Stimulated activated CD4-positive, alpha-beta T cell treated with anti-CD3 and anti-CD28 coated beads, Interleukin-4, amount 100 ng/mL, for 48 hours (primary cell): ENCODE measurements around the gene HS1BP3.
A peak's percentile ranks its signal among the peaks of the same experiment; 100 is the strongest.

Experiments
- DNase-seq, 2 donors: peaks; one replicate each; pipeline ENCODE4 v3.0.0-alpha.2; 2020; ENCODE audit warnings: low read depth in 2 of 2

HS1BP3 gene

GRCh38 chr2:20585359-20585709, 65.6 kb downstream of the HS1BP3 start:
- no peak for DNase-seq

- DNase-seq: no peak
Observed at GRCh38 chr2:20584399-20585358, 66.2 kb downstream of the HS1BP3 start.

- DNase-seq: no peak
Observed at GRCh38 chr2:20584045-20584398, 66.9 kb downstream of the HS1BP3 start.

GRCh38 chr2:20583425-20583881, 67.4 kb downstream of the HS1BP3 start:
- DNase-seq: no peak

- DNase-seq: no peak
Observed at GRCh38 chr2:20582600-20583221, 68.2 kb downstream of the HS1BP3 start.

- DNase-seq: no peak
Observed at GRCh38 chr2:20580690-20581437, 70.0 kb downstream of the HS1BP3 start.

GRCh38 chr2:20579866-20580265, 71.0 kb downstream of the HS1BP3 start:
- no peak for DNase-seq

- DNase-seq: no peak
Observed at GRCh38 chr2:20578895-20579825, 71.7 kb downstream of the HS1BP3 start.

GRCh38 chr2:20578266-20578894, 72.5 kb downstream of the HS1BP3 start:
- DNase-seq: no peak

- DNase-seq: no peak
Observed at GRCh38 chr2:20577495-20578235, 73.2 kb downstream of the HS1BP3 start.

GRCh38 chr2:20576598-20577115, 74.2 kb downstream of the HS1BP3 start:
- peak in 1 of 2 donors; percentile 12 for DNase-seq

- no peak for DNase-seq
Observed at GRCh38 chr2:20575935-20576597, 74.8 kb downstream of the HS1BP3 start.

GRCh38 chr2:20575414-20575813, 75.5 kb downstream of the HS1BP3 start:
- no peak for DNase-seq

- no peak for DNase-seq
Observed at GRCh38 chr2:20574930-20575329, 76.0 kb downstream of the HS1BP3 start.

- no peak for DNase-seq
Observed at GRCh38 chr2:20574423-20574911, 76.4 kb downstream of the HS1BP3 start.

- no peak for DNase-seq
Observed at GRCh38 chr2:20573620-20574422, 77.1 kb downstream of the HS1BP3 start.

- DNase-seq: no peak
Observed at GRCh38 chr2:20572221-20572620, 78.7 kb downstream of the HS1BP3 start.

- DNase-seq: no peak
Observed at GRCh38 chr2:20571644-20572215, 79.2 kb downstream of the HS1BP3 start.
